GM06990 (cell line): ENCODE results near the gene FAM107B.

ENCODE experiments used
- DNase-seq: peaks from one replicate; pipeline ENCODE4 v3.0.0-alpha.2; 2011; ENCODE audit not compliant: insufficient read length; ENCODE audit errors: extremely low read depth
- H3K27me3 ChIP-seq: replicated peaks from 2 replicates; pipeline ENCODE4 v1.6.0; 2011; ENCODE audit warnings: low read length; ENCODE audit not compliant: control insufficient read depth, insufficient read depth
- H3K36me3 ChIP-seq: 2 replicates; pipeline ENCODE4 v1.5.1; 2011; ENCODE audit warnings: low read length; ENCODE audit not compliant: control insufficient read depth, insufficient read depth
- H3K4me3 ChIP-seq: replicated peaks from 2 replicates; pipeline ENCODE4 v1.5.1; 2011; ENCODE audit warnings: low read depth, mild to moderate bottlenecking, control low read depth, low read length
- TF ChIP-seq, protein P1 (sequence below): IDR thresholded peaks from 2 replicates; pipeline ENCODE4 v1.5.1; 2011; ENCODE audit warnings: low read length, control low read depth, mild to moderate bottlenecking, inconsistent platforms; ENCODE audit not compliant: insufficient read depth, poor library complexity, severe bottlenecking

FAM107B gene

DNA sequence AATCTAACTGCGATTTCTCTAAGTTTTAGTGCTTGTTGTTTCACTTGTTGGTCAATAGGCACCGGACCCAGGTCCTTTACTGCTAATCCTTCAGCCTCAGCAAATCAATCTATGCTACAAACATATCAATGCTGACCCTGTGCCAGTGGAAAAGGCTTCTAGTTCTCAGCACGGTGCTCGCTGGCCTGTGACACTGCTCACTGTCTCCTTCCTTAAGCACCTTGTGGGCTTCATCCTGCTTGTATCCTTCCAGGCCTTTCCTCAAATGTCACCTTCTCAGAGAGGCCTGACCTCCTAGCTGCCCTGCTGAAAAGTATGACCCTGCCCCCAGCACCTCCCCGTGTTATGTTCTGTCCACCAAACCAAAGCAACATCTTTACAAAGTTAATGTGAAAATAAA is 242.7 kb downstream of the FAM107B start:
- no peak for DNase-seq
- Histone ChIP-seq H3K36me3 (peaks cover 7% of the 10 kb centered on the region), H3K4me3 (no peak overlapping the region), H3K27me3 (no peaks in the 10 kb centered on the region)
- TF ChIP-seq, protein P1, sequence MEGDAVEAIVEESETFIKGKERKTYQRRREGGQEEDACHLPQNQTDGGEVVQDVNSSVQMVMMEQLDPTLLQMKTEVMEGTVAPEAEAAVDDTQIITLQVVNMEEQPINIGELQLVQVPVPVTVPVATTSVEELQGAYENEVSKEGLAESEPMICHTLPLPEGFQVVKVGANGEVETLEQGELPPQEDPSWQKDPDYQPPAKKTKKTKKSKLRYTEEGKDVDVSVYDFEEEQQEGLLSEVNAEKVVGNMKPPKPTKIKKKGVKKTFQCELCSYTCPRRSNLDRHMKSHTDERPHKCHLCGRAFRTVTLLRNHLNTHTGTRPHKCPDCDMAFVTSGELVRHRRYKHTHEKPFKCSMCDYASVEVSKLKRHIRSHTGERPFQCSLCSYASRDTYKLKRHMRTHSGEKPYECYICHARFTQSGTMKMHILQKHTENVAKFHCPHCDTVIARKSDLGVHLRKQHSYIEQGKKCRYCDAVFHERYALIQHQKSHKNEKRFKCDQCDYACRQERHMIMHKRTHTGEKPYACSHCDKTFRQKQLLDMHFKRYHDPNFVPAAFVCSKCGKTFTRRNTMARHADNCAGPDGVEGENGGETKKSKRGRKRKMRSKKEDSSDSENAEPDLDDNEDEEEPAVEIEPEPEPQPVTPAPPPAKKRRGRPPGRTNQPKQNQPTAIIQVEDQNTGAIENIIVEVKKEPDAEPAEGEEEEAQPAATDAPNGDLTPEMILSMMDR: no peak

DNA sequence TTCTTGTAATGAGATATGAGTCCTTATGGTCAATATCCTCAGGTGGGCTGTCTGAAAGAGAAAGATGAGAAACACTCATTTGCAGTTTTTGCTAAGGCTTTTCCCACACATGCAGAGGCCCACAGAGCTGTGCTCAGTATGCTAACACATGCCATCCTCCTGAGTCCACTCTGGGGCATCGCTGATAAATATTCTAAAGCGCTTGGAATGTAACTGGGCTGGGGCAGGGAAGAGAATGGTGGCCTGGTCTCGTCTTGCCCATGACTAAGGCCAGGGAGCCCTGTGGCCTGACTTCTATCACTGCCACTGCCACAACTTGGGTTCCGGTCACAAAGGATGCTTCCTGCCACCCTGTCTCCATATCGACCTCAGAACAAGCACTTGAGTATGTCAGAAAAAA is 244.2 kb downstream of the FAM107B start:
- DNase-seq: no peak
- TF ChIP-seq, protein P1: no peak
- peaks cover 6% of the 10 kb centered on the region for H3K36me3 ChIP-seq
- H3K4me3 ChIP-seq: no peak overlapping the region
- H3K27me3 ChIP-seq: no peaks in the 10 kb centered on the region

DNA sequence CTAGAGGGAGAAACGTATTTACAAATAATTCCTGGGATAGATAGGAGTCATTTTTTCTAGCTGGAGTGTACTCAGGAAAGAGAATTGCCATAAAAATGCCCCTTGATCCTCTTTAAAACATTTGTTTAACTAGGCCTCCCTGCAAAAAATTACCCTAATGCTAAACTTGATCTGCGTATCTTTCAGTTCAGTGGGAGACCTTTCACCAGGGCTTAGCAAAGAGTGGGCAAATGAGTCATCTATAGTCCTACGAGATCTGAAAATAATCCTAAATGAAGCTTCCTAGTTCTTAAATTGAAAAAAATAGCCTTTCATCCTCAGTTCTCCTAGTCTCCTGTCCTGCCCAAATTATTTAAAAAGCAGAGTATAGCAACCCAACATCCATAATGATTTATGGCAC is 245.3 kb downstream of the FAM107B start:
- TF ChIP-seq, protein P1: no peak
- peaks cover 6% of the 10 kb centered on the region for H3K36me3 ChIP-seq
- H3K4me3 ChIP-seq: no peak overlapping the region
- H3K27me3 ChIP-seq: no peaks in the 10 kb centered on the region
- no peak for DNase-seq

DNA sequence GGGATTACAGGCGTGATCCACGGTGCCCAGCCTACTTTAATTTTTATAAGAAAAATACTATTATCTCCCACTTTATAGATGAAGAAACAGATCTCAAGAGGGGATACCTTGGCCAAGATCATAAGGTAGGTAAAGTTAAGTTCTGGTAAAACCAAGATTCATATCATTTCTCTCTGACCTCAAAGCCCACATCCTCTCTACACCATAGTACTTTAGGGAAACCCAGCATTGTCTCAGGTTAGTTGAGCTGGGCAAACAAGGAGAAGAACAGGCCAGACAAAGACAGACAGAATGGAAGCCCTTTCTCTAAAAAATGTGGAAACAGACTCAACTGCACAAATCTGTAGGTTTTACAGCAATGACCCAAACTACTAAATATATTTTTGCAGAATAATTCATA is 246.2 kb downstream of the FAM107B start:
- TF ChIP-seq, protein P1: no peak
- no peak for DNase-seq
- Histone ChIP-seq H3K4me3 (no peak overlapping the region), H3K36me3 (peaks cover 6% of the 10 kb centered on the region), H3K27me3 (no peaks in the 10 kb centered on the region)

DNA sequence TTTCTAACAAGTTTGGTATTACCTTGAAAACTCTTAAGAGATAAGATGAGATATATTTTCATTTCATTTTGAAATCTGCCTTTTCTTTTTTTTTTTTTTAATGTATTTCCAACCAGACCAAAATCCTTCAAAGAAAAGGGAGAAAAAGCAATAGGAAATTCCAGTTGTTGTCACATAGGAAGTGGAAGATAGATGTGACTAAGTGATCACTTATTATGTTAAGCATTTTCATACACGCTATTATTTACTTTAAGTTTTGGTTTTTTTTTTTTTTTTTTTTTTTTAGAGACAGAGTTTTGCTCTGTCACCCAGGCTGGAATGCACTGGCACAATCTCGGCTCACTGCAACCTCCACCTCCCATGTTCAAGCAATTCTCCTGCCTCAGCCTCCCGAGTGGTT is 246.8 kb downstream of the FAM107B start:
- DNase-seq: no peak
- no peak overlapping the region for H3K4me3 ChIP-seq
- TF ChIP-seq, protein P1: no peak
- H3K36me3 ChIP-seq: peaks cover 2% of the 10 kb centered on the region
- no peaks in the 10 kb centered on the region for H3K27me3 ChIP-seq
